K562 (cell line): ENCODE data around the gene COX15. TPM values are rescaled to one million over a fixed set of nuclear protein-coding genes. Genes with fewer than 3 reads are reported as not detected.

Experiments used
- ATAC-seq: fragments of 200-7000 bp; cut with Tn5 transposase; 3 replicates; pipeline ENCODE4 v1.9.1; 2020; ENCODE audit warnings: moderate library complexity
- BruUV-seq: library from RNA; stranded (reverse); fragments of 400-500 nt; replicated peaks from 2 replicates; lab custom pipeline; 2021; lab: Mats Ljungman, UMichigan
- CTCF ChIA-PET: fragments of 300-600 bp; formaldehyde crosslinking; extraction: SDS; loops from one replicate; lab custom pipeline; 2021; ENCODE audit warnings: low intra/inter-chr PET ratio; lab: Yijun Ruan, JAX
- POLR2A ChIA-PET: fragments of 300-600, 350-650 bp; sonication (Branson Sonifier 250); formaldehyde crosslinking; extraction: SDS; loops from one replicate; lab custom pipeline; 2021; ENCODE audit warnings: antibody characterized with exemption, inconsistent platforms; lab: Yijun Ruan, JAX
- DNase-seq, 4 experiments: peaks; one replicate each; pipeline versions ENCODE4 v3.0.0 to v3.0.0-alpha.2; 2011 to 2018; ENCODE audit warnings: low spot score in 3 of 4, mixed read lengths in 3 of 4; ENCODE audit errors: extremely low read depth in 1 of 4
- FAIRE-seq: peaks from 2 replicates; lab custom pipeline; 2011; peaks lifted over from hg19 to GRCh38; lab: Jason Lieb, UNC
- H2AFZ ChIP-seq: 2 replicates; pipeline ENCODE4 v1.6.0; 2011; ENCODE audit warnings: low read depth, low read length, control low read depth, inconsistent platforms
- H3K27ac ChIP-seq: fragments of 200-600 bp; 3 replicates; pipeline ENCODE4 v1.8.0; 2011; ENCODE audit warnings: low read depth, mild to moderate bottlenecking, control low read depth, inconsistent platforms, low read length, moderate library complexity, mixed read lengths; ENCODE audit errors: extremely low read depth
- H3K27me3 ChIP-seq, 2 experiments: fragments of 300-600 bp in 1 of 2; 2 replicates in 1 of 2; 3 replicates in 1 of 2; pipeline versions ENCODE4 v1.6.0 to v1.8.0; 2011; ENCODE audit warnings: inconsistent platforms in 2 of 2, low read length in 2 of 2, mild to moderate bottlenecking in 1 of 2, mixed read lengths in 1 of 2, moderate library complexity in 1 of 2; ENCODE audit not compliant: control insufficient read depth in 2 of 2, insufficient read depth in 2 of 2
- H3K36me3 ChIP-seq: fragments of 300-600 bp; 3 replicates; pipeline ENCODE4 v1.8.0; 2011; ENCODE audit warnings: mild to moderate bottlenecking, low read length, inconsistent platforms; ENCODE audit not compliant: control insufficient read depth, insufficient read depth
- H3K4me1 ChIP-seq, 2 experiments: fragments of 200-600 bp in 1 of 2; replicated peaks in 1 of 2; 2 replicates in 1 of 2; 3 replicates in 1 of 2; pipeline versions ENCODE4 v1.5.1 to v1.8.0; 2011; ENCODE audit warnings: inconsistent platforms in 2 of 2, low read length in 2 of 2, mild to moderate bottlenecking in 1 of 2, mixed read lengths in 1 of 2, moderate library complexity in 1 of 2; ENCODE audit not compliant: control insufficient read depth in 2 of 2, insufficient read depth in 2 of 2
- H3K4me2 ChIP-seq: 2 replicates; pipeline ENCODE4 v1.6.1; 2011; ENCODE audit warnings: low read length, control low read depth, inconsistent platforms, mixed read lengths; ENCODE audit not compliant: insufficient read depth
- H3K4me3 ChIP-seq: fragments of 200-600 bp; sonication (generic), shearing (Covaris generic); 2 replicates; pipeline ENCODE4 v1.5.1; 2016; ENCODE audit warnings: control low read depth, inconsistent platforms
- H3K79me2 ChIP-seq: fragments of 200-600 bp; 3 replicates; pipeline ENCODE4 v1.8.0; 2011; ENCODE audit warnings: low read length, inconsistent platforms; ENCODE audit not compliant: control insufficient read depth, insufficient read depth
- H3K9ac ChIP-seq, 2 experiments: 2 replicates each; pipeline versions ENCODE4 v1.6.0 to v1.6.1; 2011; ENCODE audit warnings: low read depth in 2 of 2, low read length in 2 of 2, control low read depth in 1 of 2, inconsistent platforms in 1 of 2, mild to moderate bottlenecking in 1 of 2, mixed read lengths in 1 of 2; ENCODE audit not compliant: insufficient read depth in 1 of 2
- H3K9me1 ChIP-seq: one replicate; pipeline ENCODE4 v1.6.0; 2011; ENCODE audit warnings: inconsistent platforms, mild to moderate bottlenecking, low read length, moderate library complexity; ENCODE audit not compliant: control insufficient read depth, insufficient read depth
- H3K9me3 ChIP-seq: replicated peaks from 2 replicates; pipeline ENCODE4 v1.5.1; 2011; ENCODE audit warnings: low read depth, low read length, inconsistent platforms; ENCODE audit not compliant: control insufficient read depth, insufficient read depth
- H4K20me1 ChIP-seq: replicated peaks from 2 replicates; pipeline ENCODE4 v1.6.1; 2011; ENCODE audit warnings: low read length, inconsistent platforms, mixed read lengths; ENCODE audit not compliant: control insufficient read depth, insufficient read depth
- ARHGAP35 ChIP-seq: fragments of 450-650 bp; IDR thresholded peaks from 2 replicates; pipeline ENCODE4 v1.6.1; 2018; ENCODE audit not compliant: partially characterized antibody
- BACH1 ChIP-seq: fragments of 200-800 bp; sonication (Bioruptor generic); IDR thresholded peaks from 2 replicates; pipeline ENCODE4 v1.6.1; 2016; ENCODE audit warnings: missing genetic modification characterization, missing compliant biosample characterization
- EHMT2 ChIP-seq: fragments of 450-650 bp; IDR thresholded peaks from 2 replicates; pipeline ENCODE4 v1.6.1; 2018; ENCODE audit warnings: antibody characterized with exemption
- ELF2 ChIP-seq: fragments of 250-450 bp; sonication (Bioruptor Pico); IDR thresholded peaks from 2 replicates; pipeline ENCODE4 v1.5.0; 2021; ENCODE audit warnings: mild to moderate bottlenecking
- ETV5 ChIP-seq: sonication (generic); formaldehyde crosslinking; IDR thresholded peaks from 2 replicates; pipeline ENCODE4 v1.4.0; 2020; ENCODE audit warnings: low read depth, mild to moderate bottlenecking, missing genetic modification reagents
- GABPB1 ChIP-seq: sonication (generic); formaldehyde crosslinking; IDR thresholded peaks from 2 replicates; pipeline ENCODE4 v1.8.0; 2022; ENCODE audit warnings: mild to moderate bottlenecking, missing genetic modification reagents
- NFE2L1 ChIP-seq: fragments of 450-650 bp; IDR thresholded peaks from 2 replicates; pipeline ENCODE4 v1.6.1; 2016; ENCODE audit warnings: missing genetic modification characterization, low read depth, mild to moderate bottlenecking, missing compliant biosample characterization, moderate library complexity, borderline replicate concordance
- POLR2B ChIP-seq: fragments of 450-650 bp; IDR thresholded peaks from 2 replicates; pipeline ENCODE4 v1.6.1; 2018; ENCODE audit warnings: low read depth; ENCODE audit not compliant: partially characterized antibody
- RBM39 ChIP-seq: fragments of 200-400 bp; formaldehyde crosslinking; optimal IDR thresholded peaks from 2 replicates; pipeline ENCODE3; 2018; ENCODE audit warnings: low read depth, low read length
- SMC3 ChIP-seq: conservative IDR thresholded peaks from 2 replicates; pipeline ENCODE4 v1.6.1; 2011; ENCODE audit warnings: low read depth, low read length, improper control_type of control experiment; ENCODE audit not compliant: insufficient read depth
- TEAD2 ChIP-seq: fragments of 450-650 bp; IDR thresholded peaks from 2 replicates; pipeline ENCODE4 v1.6.1; 2016; ENCODE audit warnings: missing genetic modification characterization, control low read depth, missing compliant biosample characterization
- XRCC3 ChIP-seq: fragments of 450-650 bp; IDR thresholded peaks from 2 replicates; pipeline ENCODE4 v1.6.1; 2017; ENCODE audit warnings: mild to moderate bottlenecking, moderate library complexity
- ZFX ChIP-seq: sonication (generic); formaldehyde crosslinking; IDR thresholded peaks from 2 replicates; pipeline ENCODE4 v1.8.0; 2022; ENCODE audit warnings: mild to moderate bottlenecking, missing genetic modification reagents, moderate library complexity
- ZNF217 ChIP-seq: sonication (generic); formaldehyde crosslinking; IDR thresholded peaks from 2 replicates; pipeline ENCODE4 v1.8.0; 2022; ENCODE audit warnings: mild to moderate bottlenecking, missing genetic modification reagents
- ZNF431 ChIP-seq: sonication (generic); formaldehyde crosslinking; IDR thresholded peaks from 2 replicates; pipeline ENCODE4 v1.8.0; 2022; ENCODE audit warnings: mild to moderate bottlenecking, missing genetic modification reagents
- WGBS: fragments of 100-300 bp; shearing (Covaris generic); methylation state at CpG from one replicate; pipeline ENCODE4 v1.1.6; 2016; ENCODE audit warnings: low coverage, mixed read lengths; ENCODE audit not compliant: insufficient coverage; ENCODE audit errors: missing lambda C conversion rate; 5-methylcytosine and 5-hydroxymethylcytosine counted together
- in situ Hi-C: fragments of 300-500 bp; cut with MboI; formaldehyde crosslinking; loops from 4 replicates; pipeline ENCODE4 v1.15.0; 2018; ENCODE audit warnings: inconsistent platforms, mixed read lengths
- intact Hi-C: fragments of 100-400 bp; cut with micrococcal nuclease; formaldehyde crosslinking; loops from 2 replicates; pipeline ENCODE4 v1.14.2; 2022
- polyA plus RNA-seq, 8 experiments: library from polyadenylated mRNA; depleted of rRNA in 4 of 8; stranded (reverse) in 5 of 8; unstranded in 3 of 8; fragments of >200 nt; fragmentation: Nextera tagmentation in 2 of 8; fragmentation: Illumina TruSeq in 1 of 8; extraction: Ambion mirVana in 2 of 8; extraction: Trizol in 1 of 8; gene quantifications; 2 replicates each; pipeline versions ENCODE4 v1.2.1 to v1.2.3, GENCODE V29; 2011 to 2014; ENCODE audit warnings: inconsistent platforms in 1 of 8, missing spikeins in 1 of 8
- total RNA-seq, 7 experiments: library from RNA; depleted of rRNA in 6 of 7; stranded (reverse); fragments of >200 nt in 6 of 7; fragmentation: Illumina TruSeq in 2 of 7; extraction: Trizol in 2 of 7; gene quantifications; 2 replicates each; pipeline versions ENCODE4 v1.2.1 to v1.2.3, GENCODE V29; 2011 to 2021; ENCODE audit warnings: low replicate concordance in 1 of 7
- TF ChIP-seq, protein P1 (sequence below): fragments of 250-450 bp; sonication (Bioruptor Pico); IDR thresholded peaks from 2 replicates; pipeline ENCODE4 v1.8.0; 2022; ENCODE audit warnings: moderate library complexity, mild to moderate bottlenecking, inconsistent platforms
- TF ChIP-seq, protein P2 (sequence below): fragments of 250-450 bp; sonication (Bioruptor Pico); IDR thresholded peaks from 2 replicates; pipeline ENCODE4 v1.5.0; 2020; ENCODE audit warnings: mild to moderate bottlenecking
- TF ChIP-seq, protein P3 (sequence below), 2 experiments: IDR thresholded peaks in 1 of 2; conservative IDR thresholded peaks in 1 of 2; 2 replicates each; pipeline ENCODE4 v1.6.1; 2016; ENCODE audit warnings: low read depth in 2 of 2, mild to moderate bottlenecking in 1 of 2, missing compliant biosample characterization in 1 of 2, missing genetic modification characterization in 1 of 2, moderate library complexity in 1 of 2

COX15 gene
- total and polyA plus RNA-seq, 9 of the 15 experiments (the other 6 are each of a cell fraction or from before 2014, with no cell fraction given) = 17.4 to 45.1 (median 23.7) TPM

DNA sequence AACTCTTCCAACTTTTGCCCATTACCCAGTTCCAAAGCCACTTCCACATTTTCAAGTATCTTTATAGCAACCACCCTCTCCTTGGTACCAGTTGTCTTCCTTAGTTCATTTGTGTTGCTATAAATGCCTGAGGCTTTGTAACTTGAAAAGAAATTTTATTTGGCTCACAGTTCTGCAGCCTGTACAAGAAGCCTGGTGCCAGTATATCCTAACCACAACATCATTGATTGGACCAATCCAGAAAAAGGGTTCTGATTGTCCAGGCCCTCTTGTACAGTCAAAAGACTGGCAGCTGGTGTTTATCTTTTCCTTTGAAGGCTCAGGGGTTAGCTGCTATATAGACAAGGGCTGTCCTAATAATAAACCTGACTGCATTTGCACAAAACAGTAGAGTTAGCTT, 29.4 kb upstream of the COX15 start (continued):
- TF ChIP-seq NFE2L1 (tag) (no peak), GABPB1 (CRISPR knock-in tag) (no peak), POLR2B (no peak), ETV5 (CRISPR knock-in tag) (no peak), ELF2 (no peak), BACH1 (no peak), ZNF217 (CRISPR knock-in tag) (no peak)
- TF ChIP-seq, protein P1, sequence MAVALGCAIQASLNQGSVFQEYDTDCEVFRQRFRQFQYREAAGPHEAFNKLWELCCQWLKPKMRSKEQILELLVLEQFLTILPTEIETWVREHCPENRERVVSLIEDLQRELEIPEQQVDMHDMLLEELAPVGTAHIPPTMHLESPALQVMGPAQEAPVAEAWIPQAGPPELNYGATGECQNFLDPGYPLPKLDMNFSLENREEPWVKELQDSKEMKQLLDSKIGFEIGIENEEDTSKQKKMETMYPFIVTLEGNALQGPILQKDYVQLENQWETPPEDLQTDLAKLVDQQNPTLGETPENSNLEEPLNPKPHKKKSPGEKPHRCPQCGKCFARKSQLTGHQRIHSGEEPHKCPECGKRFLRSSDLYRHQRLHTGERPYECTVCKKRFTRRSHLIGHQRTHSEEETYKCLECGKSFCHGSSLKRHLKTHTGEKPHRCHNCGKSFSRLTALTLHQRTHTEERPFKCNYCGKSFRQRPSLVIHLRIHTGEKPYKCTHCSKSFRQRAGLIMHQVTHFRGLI = no peak
- TF ChIP-seq, protein P2, sequence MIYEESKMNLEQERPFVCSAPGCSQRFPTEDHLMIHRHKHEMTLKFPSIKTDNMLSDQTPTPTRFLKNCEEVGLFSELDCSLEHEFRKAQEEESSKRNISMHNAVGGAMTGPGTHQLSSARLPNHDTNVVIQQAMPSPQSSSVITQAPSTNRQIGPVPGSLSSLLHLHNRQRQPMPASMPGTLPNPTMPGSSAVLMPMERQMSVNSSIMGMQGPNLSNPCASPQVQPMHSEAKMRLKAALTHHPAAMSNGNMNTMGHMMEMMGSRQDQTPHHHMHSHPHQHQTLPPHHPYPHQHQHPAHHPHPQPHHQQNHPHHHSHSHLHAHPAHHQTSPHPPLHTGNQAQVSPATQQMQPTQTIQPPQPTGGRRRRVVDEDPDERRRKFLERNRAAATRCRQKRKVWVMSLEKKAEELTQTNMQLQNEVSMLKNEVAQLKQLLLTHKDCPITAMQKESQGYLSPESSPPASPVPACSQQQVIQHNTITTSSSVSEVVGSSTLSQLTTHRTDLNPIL (CRISPR knock-in tag) = no peak

DNA sequence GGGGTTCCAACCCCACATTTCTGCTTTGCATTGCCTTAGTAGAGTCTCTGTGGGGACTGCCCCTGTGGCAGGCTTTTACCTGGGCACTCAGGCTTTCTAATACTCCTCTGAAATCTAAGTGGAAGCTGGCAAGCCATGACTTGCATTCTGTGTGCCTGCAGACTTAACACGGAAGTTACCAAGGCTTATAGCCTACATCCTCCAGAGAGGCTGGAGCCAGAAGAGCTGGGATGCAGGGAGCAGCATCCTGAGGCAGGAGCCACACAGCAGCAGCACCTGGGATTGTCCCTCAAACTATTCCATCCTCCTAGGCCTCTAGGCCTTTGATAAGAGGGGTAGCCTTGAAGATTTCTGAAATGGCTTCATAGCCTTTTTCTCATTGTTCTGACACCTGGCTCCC, 28.4 kb upstream of the COX15 start:
- Histone ChIP-seq H4K20me1 (no peaks in the 10 kb centered on the region), H3K4me2 (no peak overlapping the region), H3K9me1 (no peaks in the 10 kb centered on the region), H3K4me3 (no peak overlapping the region), H3K27me3 (no peaks in the 10 kb centered on the region; a peak in 1 of 5 replicates), H3K27ac (no peak overlapping the region), H3K4me1 (no peaks in the 10 kb centered on the region), H3K9me3 (no peaks in the 10 kb centered on the region), H3K9ac (no peak overlapping the region), H2AFZ (no peak overlapping the region), H3K79me2 (no peaks in the 10 kb centered on the region), H3K36me3 (peaks cover 27% of the 10 kb centered on the region)
- DNase-seq (no peak), FAIRE-seq (no peak), ATAC-seq (no peak)
- WGBS = 0% methylated on average over 1 of the region's 1 CpG
- BruUV-seq = no TSS peak
- in situ Hi-C loops = no loop called here
- intact Hi-C loops = no loop called here
- CTCF ChIA-PET = no interaction called here
- POLR2A ChIA-PET = no interaction called here
- TF ChIP-seq XRCC3 (no peak), SMC3 (no peak), ARHGAP35 (no peak), RBM39 (no peak), ZFX (CRISPR knock-in tag) (no peak), EHMT2 (no peak), TEAD2 (tag) (no peak), ZNF431 (CRISPR knock-in tag) (no peak)
- TF ChIP-seq, protein P3, sequence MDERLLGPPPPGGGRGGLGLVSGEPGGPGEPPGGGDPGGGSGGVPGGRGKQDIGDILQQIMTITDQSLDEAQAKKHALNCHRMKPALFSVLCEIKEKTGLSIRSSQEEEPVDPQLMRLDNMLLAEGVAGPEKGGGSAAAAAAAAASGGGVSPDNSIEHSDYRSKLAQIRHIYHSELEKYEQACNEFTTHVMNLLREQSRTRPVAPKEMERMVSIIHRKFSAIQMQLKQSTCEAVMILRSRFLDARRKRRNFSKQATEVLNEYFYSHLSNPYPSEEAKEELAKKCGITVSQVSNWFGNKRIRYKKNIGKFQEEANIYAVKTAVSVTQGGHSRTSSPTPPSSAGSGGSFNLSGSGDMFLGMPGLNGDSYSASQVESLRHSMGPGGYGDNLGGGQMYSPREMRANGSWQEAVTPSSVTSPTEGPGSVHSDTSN (CRISPR knock-in tag; IDR thresholded peaks at IDR 0.05; ENCODE audit: low read depth) = no peak
- TF ChIP-seq, protein P3 (tag; conservative IDR thresholded peaks at IDR 0.05; ENCODE audit: low read depth) = no peak
